Testis (tissue), 3 donors: ENCODE data around the gene PPAT. TPM values are rescaled to one million over a fixed set of nuclear protein-coding genes. Genes with fewer than 3 reads are reported as not detected.

Source experiments
- DNase-seq: peaks from one replicate; pipeline ENCODE4 v3.0.0-alpha.2; 2019
- H3K27ac ChIP-seq, 2 donors: fragments of 200-600 bp; sonication (generic); one replicate each; pipeline ENCODE4 v1.5.1; 2019
- H3K27me3 ChIP-seq: fragments of 200-600 bp; sonication (generic); one replicate; pipeline ENCODE4 v1.5.1; 2019
- H3K36me3 ChIP-seq: fragments of 200-600 bp; sonication (generic); one replicate; pipeline ENCODE4 v1.5.1; 2017; ENCODE audit warnings: low read depth; ENCODE audit errors: missing control alignments
- H3K4me1 ChIP-seq: fragments of 200-600 bp; sonication (generic); one replicate; pipeline ENCODE4 v1.5.1; 2019
- H3K4me3 ChIP-seq, 2 donors: fragments of 200-600 bp; sonication (generic); one replicate each; pipeline ENCODE4 v1.5.1; 2017 to 2019
- H3K9me3 ChIP-seq: fragments of 200-600 bp; sonication (generic); one replicate; pipeline ENCODE4 v1.5.1; 2017
- CTCF ChIP-seq, 3 experiments: fragments of 450-650 bp in 2 of 3; fragments of 200-600 bp in 1 of 3; sonication (generic) in 1 of 3; IDR thresholded peaks; one replicate each; pipeline ENCODE4 v1.5.1; 2016 to 2019; ENCODE audit warnings: antibody characterized with exemption in 3 of 3, mild to moderate bottlenecking in 2 of 3, moderate library complexity in 1 of 3
- POLR2A ChIP-seq: fragments of 450-650 bp; IDR thresholded peaks from one replicate; pipeline ENCODE4 v1.6.1; 2017; ENCODE audit warnings: antibody characterized with exemption, mild to moderate bottlenecking, moderate library complexity
- WGBS, 2 donors: methylation state at CpG; one replicate each; pipeline ENCODE4 v1.1.5; 2018; 5-methylcytosine and 5-hydroxymethylcytosine counted together
- intact Hi-C: fragments of 100-400 bp; cut with DNase I; formaldehyde crosslinking; loops from one replicate; pipeline ENCODE4 v1.15.1; 2023; ENCODE audit warnings: low total_unique reads
- polyA plus RNA-seq: library from polyadenylated mRNA; stranded (reverse); fragments of 350-450 nt; fragmentation: Illumina TruSeq; extraction: RNeasy Lipid Tissue Mini Kit (QIAGEN cat#74804); gene quantifications from one replicate; pipeline ENCODE4 v1.2.3, GENCODE V29; 2014; ENCODE audit warnings: low read depth, low replicate concordance; ENCODE audit not compliant: insufficient read depth
- total RNA-seq, 2 donors: library from RNA; depleted of rRNA; stranded (reverse); fragments of >200 nt; gene quantifications; one replicate each; pipeline ENCODE4 v1.2.3, GENCODE V29; 2016

Gene PPAT
- total and polyA plus RNA-seq, 3 donors from 2014 or later = 14.9 to 22.5 (median 20.1) TPM

DNA sequence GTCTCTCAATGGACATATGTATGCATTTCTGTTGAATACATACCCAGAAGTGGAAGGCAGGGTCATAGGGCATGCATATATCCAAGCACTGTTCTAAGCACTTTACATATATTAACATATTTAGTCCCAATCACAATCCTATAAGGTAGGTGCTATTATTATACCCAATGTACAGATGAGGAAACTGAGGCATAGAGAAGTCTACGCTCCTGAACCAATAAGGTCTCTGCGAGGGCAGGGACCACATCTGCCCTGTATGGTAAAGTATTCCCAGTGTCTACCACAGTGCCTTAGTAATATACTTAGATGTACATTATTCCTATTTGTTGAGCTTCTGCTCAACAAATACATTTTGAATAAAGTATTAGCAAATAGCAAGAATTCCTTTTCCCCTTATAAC, 5.2 kb downstream of the PPAT start:
- H3K4me1 ChIP-seq = peaks cover 6% of the 10 kb centered on the region
- H3K27ac ChIP-seq = no peak overlapping the region
- DNase-seq = no peak
- intact Hi-C loops = no loop called here
- TF ChIP-seq CTCF (IDR thresholded peaks at IDR 0.05) (no peak), POLR2A (no peak)
- H3K36me3 ChIP-seq = no peaks in the 10 kb centered on the region
- H3K9me3 ChIP-seq = no peaks in the 10 kb centered on the region
- 88 to 100% methylated on average over 2 of the region's 2 CpGs for WGBS, 2 donors
- H3K27me3 ChIP-seq = no peaks in the 10 kb centered on the region
- H3K4me3 ChIP-seq = no peak overlapping the region

- Histone ChIP-seq H3K27ac (no peak overlapping the region), H3K4me1 (peaks cover 6% of the 10 kb centered on the region), H3K9me3 (no peaks in the 10 kb centered on the region), H3K27me3 (no peaks in the 10 kb centered on the region), H3K4me3 (no peak overlapping the region), H3K36me3 (no peaks in the 10 kb centered on the region)
- TF ChIP-seq CTCF (IDR thresholded peaks at IDR 0.05) = no peak
- TF ChIP-seq POLR2A = no peak
- DNase-seq = no peak
- WGBS, 2 donors = 87 to 98% methylated on average over 1 of the region's 1 CpG
- intact Hi-C loops = no loop called here
Observed at GRCh38 chr4:56427179-56427578, 8.2 kb downstream of the PPAT start.

GRCh38 chr4:56426273-56426672, 9.1 kb downstream of the PPAT start:
- intact Hi-C loops = no loop called here
- Histone ChIP-seq H3K4me1 (peaks cover 6% of the 10 kb centered on the region), H3K4me3 (no peak overlapping the region), H3K27ac (no peak overlapping the region), H3K36me3 (no peaks in the 10 kb centered on the region), H3K27me3 (no peaks in the 10 kb centered on the region), H3K9me3 (no peaks in the 10 kb centered on the region)
- DNase-seq = no peak
- WGBS, 2 donors = 92 to 93% methylated on average over 6 of the region's 6 CpGs
- no peak for TF ChIP-seq CTCF (IDR thresholded peaks at IDR 0.05)

GRCh38 chr4:56425518-56425917, 9.9 kb downstream of the PPAT start:
- DNase-seq = no peak
- no peaks in the 10 kb centered on the region for H3K9me3 ChIP-seq

More at GRCh38 chr4:56425518-56425917, 9.9 kb downstream of the PPAT start:
- Histone ChIP-seq H3K27me3 (no peaks in the 10 kb centered on the region), H3K36me3 (no peaks in the 10 kb centered on the region), H3K27ac (no peak overlapping the region), H3K4me3 (no peak overlapping the region), H3K4me1 (peaks cover 6% of the 10 kb centered on the region)
- no peak for TF ChIP-seq CTCF (IDR thresholded peaks at IDR 0.05)
- TF ChIP-seq POLR2A = no peak
- 89 to 93% methylated on average over 3 of the region's 3 CpGs for WGBS, 2 donors
- intact Hi-C loops = no loop called here
